Medulla oblongata (tissue), 1 donor: ENCODE results near the gene STAB1.

Experiments
- DNase-seq: peaks from one replicate; pipeline ENCODE4 v3.0.0-alpha.2; 2015; ENCODE audit errors: extremely low spot score

STAB1 gene

GRCh38 chr3:52461874-52462273 lies 33.3 kb upstream of the STAB1 start:
- DNase-seq = no peak

- DNase-seq = no peak
Observed at GRCh38 chr3:52463416-52463815, 31.7 kb upstream of the STAB1 start.

- no peak for DNase-seq
Observed at GRCh38 chr3:52468336-52468735, 26.8 kb upstream of the STAB1 start.

- DNase-seq = no peak
Observed at GRCh38 chr3:52469001-52469400, 26.1 kb upstream of the STAB1 start.

- DNase-seq = no peak
Observed at GRCh38 chr3:52470920-52471319, 24.2 kb upstream of the STAB1 start.

GRCh38 chr3:52471371-52472238 lies 23.5 kb upstream of the STAB1 start:
- DNase-seq = peak; percentile 78

- no peak for DNase-seq
Observed at GRCh38 chr3:52472239-52473000, 22.7 kb upstream of the STAB1 start.

GRCh38 chr3:52473026-52473425 lies 22.1 kb upstream of the STAB1 start:
- DNase-seq = no peak

- no peak for DNase-seq
Observed at GRCh38 chr3:52477076-52477795, 17.9 kb upstream of the STAB1 start.

GRCh38 chr3:52477796-52478095 lies 17.4 kb upstream of the STAB1 start:
- DNase-seq = no peak

- no peak for DNase-seq
Observed at GRCh38 chr3:52479037-52479876, 15.9 kb upstream of the STAB1 start.

- no peak for DNase-seq
Observed at GRCh38 chr3:52479877-52480575, 15.1 kb upstream of the STAB1 start.

- DNase-seq = no peak
Observed at GRCh38 chr3:52480768-52481715, 14.1 kb upstream of the STAB1 start.

GRCh38 chr3:52481819-52482521 lies 13.2 kb upstream of the STAB1 start:
- no peak for DNase-seq

- no peak for DNase-seq
Observed at GRCh38 chr3:52483081-52483480, 12.1 kb upstream of the STAB1 start.

GRCh38 chr3:52483577-52484381 lies 11.4 kb upstream of the STAB1 start:
- DNase-seq = peak; percentile 56

- DNase-seq = no peak
Observed at GRCh38 chr3:52484680-52485461, 10.3 kb upstream of the STAB1 start.
